ENCODE results near the gene RNF213.

DNA sequence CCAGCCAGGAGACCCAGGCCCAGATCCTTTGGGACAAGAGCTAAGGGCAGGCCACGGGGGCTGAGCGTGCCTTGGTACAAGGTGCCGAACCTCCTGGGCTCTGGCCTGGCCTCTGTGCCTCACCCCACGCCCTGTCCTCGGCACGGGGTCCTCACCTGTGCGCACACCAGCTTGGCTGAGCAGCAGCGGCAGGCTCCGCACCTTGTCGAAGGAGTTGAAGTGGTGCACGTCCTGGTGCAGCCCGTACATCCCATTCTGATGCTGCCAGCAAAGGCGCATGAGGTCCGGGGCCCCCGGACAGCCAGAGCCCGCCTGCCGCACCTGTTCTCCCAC, 45.8 kb upstream of the RNF213 start:
- TF ChIP-seq, protein P1, sequence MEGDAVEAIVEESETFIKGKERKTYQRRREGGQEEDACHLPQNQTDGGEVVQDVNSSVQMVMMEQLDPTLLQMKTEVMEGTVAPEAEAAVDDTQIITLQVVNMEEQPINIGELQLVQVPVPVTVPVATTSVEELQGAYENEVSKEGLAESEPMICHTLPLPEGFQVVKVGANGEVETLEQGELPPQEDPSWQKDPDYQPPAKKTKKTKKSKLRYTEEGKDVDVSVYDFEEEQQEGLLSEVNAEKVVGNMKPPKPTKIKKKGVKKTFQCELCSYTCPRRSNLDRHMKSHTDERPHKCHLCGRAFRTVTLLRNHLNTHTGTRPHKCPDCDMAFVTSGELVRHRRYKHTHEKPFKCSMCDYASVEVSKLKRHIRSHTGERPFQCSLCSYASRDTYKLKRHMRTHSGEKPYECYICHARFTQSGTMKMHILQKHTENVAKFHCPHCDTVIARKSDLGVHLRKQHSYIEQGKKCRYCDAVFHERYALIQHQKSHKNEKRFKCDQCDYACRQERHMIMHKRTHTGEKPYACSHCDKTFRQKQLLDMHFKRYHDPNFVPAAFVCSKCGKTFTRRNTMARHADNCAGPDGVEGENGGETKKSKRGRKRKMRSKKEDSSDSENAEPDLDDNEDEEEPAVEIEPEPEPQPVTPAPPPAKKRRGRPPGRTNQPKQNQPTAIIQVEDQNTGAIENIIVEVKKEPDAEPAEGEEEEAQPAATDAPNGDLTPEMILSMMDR (IDR thresholded peaks at IDR 0.05) = no peak
- no peak for TF ChIP-seq POLR2A (IDR thresholded peaks at IDR 0.05)
